Gastroesophageal sphincter (tissue), 4 donors: Measurements from ENCODE around the gene PROSER2. TPM values are rescaled to one million over a fixed set of nuclear protein-coding genes. Genes with fewer than 3 reads are reported as not detected.

Source experiments
- ATAC-seq: fragments of 150-250 bp; one replicate; pipeline ENCODE4 v1.9.1; 2016; ENCODE audit warnings: mild to moderate bottlenecking, moderate library complexity
- H3K27ac ChIP-seq, 4 donors: fragments of 200-600 bp; sonication (generic) in 3 of 4; 1 replicate in 3 of 4; 2 replicates in 1 of 4; pipeline ENCODE4 v1.5.1; 2016 to 2019
- H3K27me3 ChIP-seq: fragments of 200-600 bp; sonication (generic); one replicate; pipeline ENCODE4 v1.5.1; 2019
- H3K36me3 ChIP-seq, 2 donors: fragments of 200-600 bp; sonication (generic); one replicate each; pipeline ENCODE4 v1.5.1; 2019; ENCODE audit warnings: control low read depth in 1 of 2
- H3K4me1 ChIP-seq, 3 donors: fragments of 200-600 bp; sonication (generic); 1 replicate in 2 of 3; 2 replicates in 1 of 3; pipeline ENCODE4 v1.5.1; 2016 to 2019; ENCODE audit warnings: control low read depth in 2 of 3
- H3K4me3 ChIP-seq, 2 donors: fragments of 200-600 bp; sonication (generic); one replicate each; pipeline ENCODE4 v1.5.1; 2019; ENCODE audit warnings: mild to moderate bottlenecking in 1 of 2, moderate library complexity in 1 of 2
- H3K9me3 ChIP-seq, 3 donors: fragments of 200-600 bp; sonication (generic); one replicate each; pipeline ENCODE4 v1.5.1; 2017 to 2019; ENCODE audit warnings: control low read depth in 2 of 3
- CTCF ChIP-seq, 4 experiments: fragments of 200-600 bp in 2 of 4; fragments of 450-650 bp in 2 of 4; sonication (generic) in 1 of 4; IDR thresholded peaks; one replicate each; pipeline ENCODE4 v1.5.1; 2017 to 2019; ENCODE audit warnings: antibody characterized with exemption in 4 of 4, mild to moderate bottlenecking in 2 of 4, moderate library complexity in 2 of 4
- EP300 ChIP-seq: sonication (generic); formaldehyde crosslinking; IDR thresholded peaks from one replicate; pipeline ENCODE4 v1.6.1; 2017; ENCODE audit warnings: antibody characterized with exemption, mild to moderate bottlenecking
- POLR2A ChIP-seq, 2 donors: fragments of 450-650 bp; IDR thresholded peaks; one replicate each; pipeline ENCODE4 v1.6.1; 2017; ENCODE audit warnings: antibody characterized with exemption in 2 of 2, mild to moderate bottlenecking in 2 of 2, moderate library complexity in 1 of 2
- POLR2AphosphoS5 ChIP-seq: sonication (generic); formaldehyde crosslinking; IDR thresholded peaks from one replicate; pipeline ENCODE4 v1.6.1; 2017; ENCODE audit warnings: antibody characterized with exemption
- WGBS, 2 donors: methylation state at CpG; one replicate each; pipeline ENCODE4 v1.1.5; 2018; ENCODE audit warnings: low coverage in 1 of 2; 5-methylcytosine and 5-hydroxymethylcytosine counted together
- total RNA-seq, 4 donors: library from RNA; depleted of rRNA; stranded (reverse); fragments of >200 nt; gene quantifications; one replicate each; pipeline ENCODE4 v1.1.0, GENCODE V29; 2016

The PROSER2 gene
- total RNA-seq, 4 donors from 2014 or later: 0.62 to 10.3 (median 1.8) TPM

GRCh38 chr10:11838298-11838852, 15.2 kb downstream of the PROSER2 start:
- WGBS, 2 donors: 81 to 100% methylated on average over 1 to 4 of the region's 8 CpGs
- no peak for ATAC-seq
- no peak for TF ChIP-seq EP300
- TF ChIP-seq POLR2AphosphoS5: no peak
- no peak for TF ChIP-seq CTCF (IDR thresholded peaks at IDR 0.05)
- TF ChIP-seq POLR2A (IDR thresholded peaks at IDR 0.05): no peak

DNA sequence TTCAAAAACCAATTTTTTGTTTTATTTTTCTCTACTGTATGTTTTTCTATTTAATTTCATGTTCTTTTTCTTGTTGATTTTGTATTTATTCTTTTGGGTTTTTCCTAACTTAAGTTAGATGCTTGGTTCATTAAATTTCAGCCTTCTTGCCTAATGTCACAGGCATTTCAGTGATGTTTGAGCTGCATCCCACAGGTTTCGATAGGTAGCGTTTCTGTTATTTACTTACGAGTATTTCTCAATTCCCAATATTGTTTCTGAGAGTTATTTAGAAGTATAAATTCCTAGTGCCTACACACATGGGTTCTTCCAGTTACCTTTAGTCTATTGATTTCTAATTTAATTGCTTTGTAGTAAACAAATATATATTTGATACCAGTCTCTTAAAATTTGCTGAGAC, 18.2 kb downstream of the PROSER2 start:
- H3K4me1 ChIP-seq: no peaks in the 10 kb centered on the region
- H3K27ac ChIP-seq: no peak overlapping the region
- no peak for TF ChIP-seq CTCF (IDR thresholded peaks at IDR 0.05)
- no peak for TF ChIP-seq EP300
- TF ChIP-seq POLR2A (IDR thresholded peaks at IDR 0.05): no peak
- TF ChIP-seq POLR2AphosphoS5: no peak
- no peaks in the 10 kb centered on the region for H3K36me3 ChIP-seq
- no peaks in the 10 kb centered on the region for H3K27me3 ChIP-seq
- no peaks in the 10 kb centered on the region for H3K9me3 ChIP-seq
- no peak overlapping the region for H3K4me3 ChIP-seq
- ATAC-seq: no peak
- WGBS, 2 donors: 85 to 100% methylated on average over 3 of the region's 3 CpGs

More at GRCh38 chr10:11838298-11838852, 15.2 kb downstream of the PROSER2 start:
- no peaks in the 10 kb centered on the region for H3K36me3 ChIP-seq
- H3K27ac ChIP-seq: no peak overlapping the region
- H3K4me3 ChIP-seq: no peak overlapping the region
- peaks cover 4% of the 10 kb centered on the region for H3K27me3 ChIP-seq
- no peaks in the 10 kb centered on the region for H3K4me1 ChIP-seq
- H3K9me3 ChIP-seq: no peaks in the 10 kb centered on the region

DNA sequence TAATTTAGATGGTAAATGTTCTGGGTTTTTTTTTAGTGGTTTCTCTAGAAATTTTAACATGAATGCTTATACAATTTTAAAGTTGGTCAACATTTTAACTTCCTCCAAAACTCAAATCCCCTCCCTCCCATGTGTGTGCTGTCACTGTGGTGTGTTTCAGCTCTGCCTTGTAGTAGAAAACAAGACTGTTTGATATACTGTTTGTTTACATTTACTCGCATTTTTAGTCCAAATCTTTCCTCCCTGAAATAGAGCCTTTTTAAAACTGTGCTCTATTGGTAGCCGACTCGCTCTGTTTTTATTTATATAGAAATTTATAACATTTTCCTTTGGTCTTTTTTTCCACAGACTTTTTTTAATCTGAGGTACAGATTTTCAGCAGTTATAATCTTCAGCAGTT, 19.3 kb downstream of the PROSER2 start:
- no peak for ATAC-seq
- TF ChIP-seq CTCF (IDR thresholded peaks at IDR 0.05): no peak
- TF ChIP-seq POLR2A (IDR thresholded peaks at IDR 0.05): no peak
- TF ChIP-seq EP300: no peak
- TF ChIP-seq POLR2AphosphoS5: no peak
- H3K27me3 ChIP-seq: no peaks in the 10 kb centered on the region
- H3K9me3 ChIP-seq: no peaks in the 10 kb centered on the region
- H3K27ac ChIP-seq: no peak overlapping the region
- H3K36me3 ChIP-seq: no peaks in the 10 kb centered on the region
- 60 to 75% methylated on average over 3 of the region's 3 CpGs for WGBS, 2 donors
- no peak overlapping the region for H3K4me3 ChIP-seq
- no peaks in the 10 kb centered on the region for H3K4me1 ChIP-seq

DNA sequence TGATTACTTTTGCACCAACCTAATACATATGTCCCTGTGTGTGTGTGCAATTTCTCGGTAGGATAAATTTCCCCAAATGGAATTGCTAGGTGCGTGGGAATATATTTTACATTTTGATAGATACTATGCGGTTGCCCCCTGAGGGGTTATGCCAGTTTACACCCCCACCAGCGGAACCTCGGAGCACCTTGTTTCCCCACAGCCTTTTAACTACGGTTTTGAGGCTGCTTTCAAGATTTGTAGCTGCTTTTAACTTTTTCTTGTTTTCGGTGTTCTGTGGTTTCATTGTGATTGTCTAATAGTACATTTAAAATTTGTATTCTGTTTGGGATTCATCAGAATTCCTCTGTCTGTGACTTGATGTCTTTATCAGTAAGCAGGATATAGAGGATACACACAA, 22.0 kb downstream of the PROSER2 start:
- Histone ChIP-seq H3K27ac (no peak overlapping the region), H3K4me1 (no peaks in the 10 kb centered on the region), H3K9me3 (no peaks in the 10 kb centered on the region), H3K4me3 (no peak overlapping the region), H3K27me3 (no peaks in the 10 kb centered on the region), H3K36me3 (no peaks in the 10 kb centered on the region)
- TF ChIP-seq CTCF (IDR thresholded peaks at IDR 0.05): no peak
- TF ChIP-seq POLR2AphosphoS5: no peak
- no peak for TF ChIP-seq EP300
- TF ChIP-seq POLR2A (IDR thresholded peaks at IDR 0.05): no peak
- no peak for ATAC-seq
- 84 to 89% methylated on average over 7 of the region's 7 CpGs for WGBS, 2 donors

GRCh38 chr10:11846542-11846941, 23.4 kb downstream of the PROSER2 start:
- WGBS, 2 donors: 50 to 86% methylated on average over 1 to 2 of the region's 8 CpGs
- H3K4me1 ChIP-seq: no peaks in the 10 kb centered on the region
- H3K36me3 ChIP-seq: no peaks in the 10 kb centered on the region
- TF ChIP-seq POLR2A (IDR thresholded peaks at IDR 0.05): no peak
- TF ChIP-seq EP300: no peak
- TF ChIP-seq CTCF (IDR thresholded peaks at IDR 0.05): no peak
- TF ChIP-seq POLR2AphosphoS5: no peak
- no peak overlapping the region for H3K27ac ChIP-seq
- H3K9me3 ChIP-seq: no peaks in the 10 kb centered on the region
- H3K27me3 ChIP-seq: no peaks in the 10 kb centered on the region
- no peak overlapping the region for H3K4me3 ChIP-seq
- ATAC-seq: no peak
